Stimulated activated memory B cell treated with anti-CD40 and anti-IgM and Interleukin-4, amounts not matched to agents 10 μg/mL and 1 μg/mL and 100 μg/mL, for 72 hours (primary cell): Measurements from ENCODE around the gene KRTAP4-11.

Experiments used
- ATAC-seq: fragments of 150-1000 bp; cut with Tn5 transposase; 2 replicates; pipeline ENCODE4 v1.10.0; 2021
- H3K27ac Mint-ChIP-seq: one replicate; pipeline ENCODE4 v1.8.0; 2022; ENCODE audit warnings: mild to moderate bottlenecking, mixed read lengths
- H3K27me3 Mint-ChIP-seq: one replicate; pipeline ENCODE4 v1.8.0; 2022; ENCODE audit warnings: mixed read lengths
- H3K36me3 Mint-ChIP-seq: one replicate; pipeline ENCODE4 v1.8.0; 2022; ENCODE audit warnings: mixed read lengths
- H3K4me1 Mint-ChIP-seq: one replicate; pipeline ENCODE4 v1.8.0; 2022; ENCODE audit warnings: mixed read lengths
- H3K4me3 Mint-ChIP-seq: one replicate; pipeline ENCODE4 v1.8.0; 2022; ENCODE audit warnings: mild to moderate bottlenecking, moderate library complexity, mixed read lengths
- H3K9me3 Mint-ChIP-seq: one replicate; pipeline ENCODE4 v1.8.0; 2022; ENCODE audit warnings: mixed read lengths

The KRTAP4-11 gene

GRCh38 chr17:41073676-41074075, 44.5 kb downstream of the KRTAP4-11 start:
- Mint-ChIP-seq H3K27me3 (peaks cover 48% of the 10 kb centered on the region), H3K9me3 (peaks cover 6% of the 10 kb centered on the region), H3K36me3 (no peaks in the 10 kb centered on the region), H3K27ac (no peak overlapping the region), H3K4me1 (no peaks in the 10 kb centered on the region), H3K4me3 (no peak overlapping the region)
- ATAC-seq, result no peak

GRCh38 chr17:41071606-41072360, 46.4 kb downstream of the KRTAP4-11 start:
- no peaks in the 10 kb centered on the region for H3K36me3 Mint-ChIP-seq
- peaks cover 4% of the 10 kb centered on the region for H3K9me3 Mint-ChIP-seq

GRCh38 chr17:41069031-41069430, 49.1 kb downstream of the KRTAP4-11 start:
- ATAC-seq, result no peak
- Mint-ChIP-seq H3K4me3 (no peak overlapping the region), H3K27me3 (peaks cover 19% of the 10 kb centered on the region), H3K27ac (no peak overlapping the region), H3K4me1 (no peaks in the 10 kb centered on the region), H3K9me3 (no peaks in the 10 kb centered on the region), H3K36me3 (no peaks in the 10 kb centered on the region)

More at GRCh38 chr17:41071606-41072360, 46.4 kb downstream of the KRTAP4-11 start:
- no peak for ATAC-seq
- Mint-ChIP-seq H3K4me1 (no peaks in the 10 kb centered on the region), H3K27me3 (peaks cover 44% of the 10 kb centered on the region), H3K27ac (no peak overlapping the region), H3K4me3 (no peak overlapping the region)

GRCh38 chr17:41067281-41067680, 50.9 kb downstream of the KRTAP4-11 start:
- Mint-ChIP-seq H3K27me3 (peaks cover 7% of the 10 kb centered on the region), H3K4me1 (no peaks in the 10 kb centered on the region), H3K9me3 (no peaks in the 10 kb centered on the region), H3K36me3 (no peaks in the 10 kb centered on the region), H3K4me3 (no peak overlapping the region), H3K27ac (no peak overlapping the region)
- ATAC-seq, result no peak
